DLD1 (cell line): ENCODE measurements around the gene HOXB7.

ENCODE experiments used
- in situ Hi-C: cut with HindIII; loops from 2 replicates; pipeline ENCODE4 v1.10.0; 2017; ENCODE audit warnings: low sequenced_read_pairs

The HOXB7 gene

GRCh38 chr17:48586355-48587258, 24.2 kb downstream of the HOXB7 start:
- in situ Hi-C loops: no loop called here

- in situ Hi-C loops: no loop called here
These were observed 26.5 kb downstream of the HOXB7 start for GRCh38 chr17:48584223-48584741.

- in situ Hi-C loops: no loop called here
These were observed 27.1 kb downstream of the HOXB7 start for GRCh38 chr17:48583708-48584222.

- in situ Hi-C loops: no loop called here
These were observed 28.1 kb downstream of the HOXB7 start for GRCh38 chr17:48582750-48583069.

GRCh38 chr17:48579760-48580554, 30.9 kb downstream of the HOXB7 start:
- in situ Hi-C loops: no loop called here

GRCh38 chr17:48579471-48579759, 31.4 kb downstream of the HOXB7 start:
- in situ Hi-C loops: no loop called here

- in situ Hi-C loops: no loop called here
These were observed 32.0 kb downstream of the HOXB7 start for GRCh38 chr17:48578616-48579470.

- in situ Hi-C loops: no loop called here
These were observed 32.7 kb downstream of the HOXB7 start, which contains the start of gene HOXB4 for GRCh38 chr17:48577946-48578615. HOXB4 (minus strand) TSS chr17:48578350; CDS start chr17:48578319, 31 bp downstream.

- in situ Hi-C loops: no loop called here
These were observed 33.4 kb downstream of the HOXB7 start for GRCh38 chr17:48577330-48577945.

GRCh38 chr17:48576479-48577309, 34.1 kb downstream of the HOXB7 start:
- in situ Hi-C loops: no loop called here

GRCh38 chr17:48575673-48576478, 34.9 kb downstream of the HOXB7 start:
- in situ Hi-C loops: no loop called here

- in situ Hi-C loops: no loop called here
These were observed 35.7 kb downstream of the HOXB7 start for GRCh38 chr17:48575066-48575582.

GRCh38 chr17:48574505-48575065, 36.2 kb downstream of the HOXB7 start:
- in situ Hi-C loops: no loop called here

GRCh38 chr17:48571826-48572417, 38.9 kb downstream of the HOXB7 start:
- in situ Hi-C loops: no loop called here

- in situ Hi-C loops: no loop called here
These were observed 39.6 kb downstream of the HOXB7 start for GRCh38 chr17:48571024-48571818.

GRCh38 chr17:48570325-48571023, 40.3 kb downstream of the HOXB7 start:
- in situ Hi-C loops: no loop called here
